DMS 273 (cell line): Measurements from ENCODE around the gene CDH4.
A peak's percentile ranks its signal among the peaks of the same experiment; 100 is the strongest.
"Not testable (repeated sequence)": the region's sequence is repeated elsewhere in the genome, so short reads cannot be mapped to it uniquely, and the experiment has no call there.

Experiments
- DNase-seq: peaks from one replicate; lab custom pipeline; 2025; ENCODE audit not compliant: unreplicated experiment; lab: John Stamatoyannopoulos, UW

Gene CDH4

GRCh38 chr20:61253640-61254511, 1.8 kb downstream of the CDH4 start:
- DNase-seq, result peak; percentile 58

- DNase-seq, result no peak
Measured at GRCh38 chr20:61254881-61255626, 3.0 kb downstream of the CDH4 start.

GRCh38 chr20:61256365-61256764, 4.3 kb downstream of the CDH4 start:
- DNase-seq, result no peak

GRCh38 chr20:61256824-61257223, 4.8 kb downstream of the CDH4 start:
- DNase-seq, result no peak

- no peak for DNase-seq
Measured at GRCh38 chr20:61257611-61258010, 5.5 kb downstream of the CDH4 start.

- DNase-seq, result no peak
Measured at GRCh38 chr20:61259741-61260140, 7.7 kb downstream of the CDH4 start.

GRCh38 chr20:61260905-61261304, 8.8 kb downstream of the CDH4 start:
- DNase-seq, result no peak

GRCh38 chr20:61262036-61262435, 10.0 kb downstream of the CDH4 start:
- no peak for DNase-seq

- no peak for DNase-seq
Measured at GRCh38 chr20:61262514-61262913, 10.5 kb downstream of the CDH4 start.

GRCh38 chr20:61263084-61263695, 11.1 kb downstream of the CDH4 start:
- peak; percentile 16 for DNase-seq

- no peak for DNase-seq
Measured at GRCh38 chr20:61263938-61264337, 11.9 kb downstream of the CDH4 start.

- no peak for DNase-seq
Measured at GRCh38 chr20:61267241-61267640, 15.2 kb downstream of the CDH4 start.

- DNase-seq, result no peak
Measured at GRCh38 chr20:61268024-61268423, 16.0 kb downstream of the CDH4 start.

- DNase-seq, result peak; percentile 5
Measured at GRCh38 chr20:61271312-61272231, 19.5 kb downstream of the CDH4 start.

GRCh38 chr20:61273024-61273423, 21.0 kb downstream of the CDH4 start:
- not testable (repeated sequence) for DNase-seq

GRCh38 chr20:61273666-61274065, 21.6 kb downstream of the CDH4 start:
- not testable (repeated sequence) for DNase-seq

GRCh38 chr20:61274326-61274725, 22.3 kb downstream of the CDH4 start:
- DNase-seq, result no peak

- no peak for DNase-seq
Measured at GRCh38 chr20:61278296-61278695, 26.2 kb downstream of the CDH4 start.

- no peak for DNase-seq
Measured at GRCh38 chr20:61279621-61280150, 27.6 kb downstream of the CDH4 start.

- DNase-seq, result no peak
Measured at GRCh38 chr20:61280217-61280980, 28.3 kb downstream of the CDH4 start.
